ENCODE measurements around the gene MSI2.

MSI2 gene

DNA sequence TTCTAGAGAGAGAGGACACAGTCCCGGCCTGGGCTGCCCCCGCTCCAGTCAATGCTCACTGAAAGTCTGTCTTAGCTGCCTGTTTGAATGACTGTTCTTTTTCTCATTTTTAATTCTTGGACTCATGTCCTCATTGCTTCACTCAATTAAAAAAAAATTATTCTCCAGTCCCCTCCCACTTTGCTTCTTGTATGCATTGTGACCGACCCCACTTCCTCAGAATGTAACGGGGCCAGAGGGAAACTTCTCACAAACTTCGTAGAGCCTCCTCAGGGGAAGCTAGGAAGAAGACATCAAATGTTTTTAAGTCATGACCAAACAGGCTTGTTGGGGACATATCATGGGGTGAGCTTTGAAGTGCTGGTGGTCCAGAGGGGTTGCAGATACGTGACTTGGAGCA is 375.5 kb downstream of the MSI2 start:
- no peak for DNase-seq

DNA sequence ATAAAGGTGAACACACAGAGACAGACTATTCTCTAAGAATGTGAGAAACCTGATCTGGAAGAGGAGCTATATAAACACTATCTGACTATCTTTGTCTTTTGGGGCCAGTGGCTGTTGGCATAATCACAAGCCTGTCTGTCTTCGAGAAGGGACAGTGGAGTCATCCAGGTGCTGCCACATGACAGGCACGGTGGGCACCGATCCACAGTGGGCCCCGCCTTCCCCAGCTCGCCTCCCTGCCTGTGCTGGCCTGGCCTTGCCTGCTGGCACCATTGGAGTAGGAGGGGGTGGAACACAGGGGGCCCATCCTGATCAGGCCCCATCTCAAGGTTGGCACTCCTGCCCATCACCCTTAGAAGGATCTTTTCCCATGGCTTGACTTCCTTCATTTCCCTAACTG is 376.0 kb downstream of the MSI2 start:
- no peak for DNase-seq

DNA sequence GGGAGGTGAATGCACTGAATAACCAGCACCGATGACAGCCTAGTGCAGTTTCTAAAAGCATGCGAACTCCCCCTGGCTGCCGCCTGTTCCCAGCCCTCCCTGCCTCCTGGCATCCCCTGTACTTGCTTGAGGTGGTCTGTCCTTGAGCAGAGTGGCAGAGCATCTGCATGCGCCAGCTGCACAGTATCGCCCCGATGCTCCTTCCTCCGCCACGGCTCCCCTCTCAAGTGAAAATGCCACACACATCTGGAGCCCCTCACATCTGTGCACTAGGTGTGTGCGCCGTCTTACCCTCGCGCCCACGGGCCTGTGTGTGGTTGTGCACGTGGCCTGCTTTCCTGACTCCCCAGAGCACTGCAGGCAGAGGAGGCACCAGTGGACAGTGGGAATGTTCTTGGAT is 376.9 kb downstream of the MSI2 start:
- no peak for DNase-seq

DNA sequence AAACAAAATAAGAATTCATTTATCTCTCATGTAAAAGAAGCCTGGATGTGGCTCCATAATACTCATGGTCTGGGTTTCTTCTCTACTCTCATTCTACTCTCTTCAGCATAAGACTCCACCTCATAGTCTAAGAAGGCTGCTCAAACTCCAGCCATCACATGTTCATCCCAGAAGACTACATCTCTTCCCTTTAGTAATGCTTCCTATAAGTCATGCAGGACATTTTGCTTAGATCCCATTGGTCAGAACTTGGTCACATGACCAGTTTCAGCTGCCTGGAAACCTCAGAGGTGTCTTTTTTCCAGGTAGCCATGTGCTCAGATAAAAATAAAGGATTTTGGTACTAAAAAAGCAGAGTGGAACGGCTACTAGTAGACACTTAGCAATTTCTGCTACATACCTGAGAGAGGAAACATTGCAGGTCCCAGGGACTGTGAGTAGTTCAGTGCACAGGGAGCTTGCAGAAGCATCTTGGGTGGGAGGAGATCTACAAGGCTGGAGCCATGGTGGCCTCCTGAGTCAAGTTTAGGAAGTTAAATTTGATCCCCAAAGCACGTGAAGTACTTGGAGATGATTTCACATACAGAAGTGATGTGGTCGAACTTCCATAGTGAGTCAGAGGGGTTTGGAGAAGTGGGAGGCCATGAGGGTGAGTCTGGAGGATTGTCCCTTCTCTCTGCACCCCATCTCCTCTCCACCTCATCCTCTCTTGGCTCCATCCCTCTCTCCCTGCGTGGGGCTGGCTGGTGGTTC is 378.6 kb downstream of the MSI2 start:
- no peak for DNase-seq

DNA sequence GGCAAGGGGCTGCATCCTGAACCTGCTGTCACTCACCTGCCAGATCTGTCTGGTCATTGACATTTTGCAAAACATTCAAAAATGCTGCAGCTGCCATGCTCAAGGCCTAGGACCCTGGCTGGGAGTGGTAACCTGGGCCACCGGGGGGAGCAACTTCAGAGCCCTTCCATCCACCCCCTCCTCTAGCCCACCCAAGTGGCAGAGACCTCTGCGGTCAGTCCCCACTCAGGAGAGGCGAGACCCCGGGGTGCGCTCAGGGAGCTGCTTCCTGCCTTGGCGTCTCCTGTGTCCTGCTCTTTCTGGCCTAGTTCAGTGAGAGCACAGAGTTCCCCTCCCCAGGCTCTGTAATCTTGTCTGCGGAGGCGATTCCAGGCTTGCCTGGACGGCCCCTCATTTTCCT is 380.0 kb downstream of the MSI2 start:
- DNase-seq, result no peak

DNA sequence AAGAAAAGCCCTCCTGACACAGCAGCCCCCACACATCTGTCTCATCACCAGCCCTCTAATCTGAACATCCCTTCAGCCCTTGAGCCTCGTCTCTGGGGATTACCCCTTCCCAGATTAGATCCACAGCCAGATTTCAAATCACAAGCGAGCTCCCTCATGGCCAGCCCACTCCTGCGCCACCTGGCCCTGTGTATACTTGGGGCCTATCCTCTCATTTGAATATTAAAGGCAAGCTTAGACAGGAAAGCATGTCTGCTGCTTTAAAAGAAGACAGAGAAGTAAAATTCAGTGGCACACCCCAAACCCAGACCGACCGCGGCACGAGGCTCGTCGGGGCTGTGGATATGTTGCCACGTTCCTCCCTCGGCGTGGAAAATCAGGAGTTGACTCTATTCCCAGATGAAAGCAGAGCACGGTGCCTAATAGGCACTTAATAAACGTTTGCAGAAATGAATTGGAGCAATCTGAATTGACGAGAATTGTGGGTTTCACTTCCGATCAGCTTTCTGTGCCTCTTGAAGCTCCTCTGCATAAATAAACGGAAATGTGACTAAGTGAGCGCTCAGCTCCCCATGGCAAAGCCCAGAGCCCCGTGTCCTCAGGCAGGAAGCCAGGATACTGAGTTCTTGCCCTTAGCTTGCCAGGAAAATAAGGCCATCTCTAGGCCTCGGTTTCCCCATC is 380.8 kb downstream of the MSI2 start:
- DNase-seq, result no peak

DNA sequence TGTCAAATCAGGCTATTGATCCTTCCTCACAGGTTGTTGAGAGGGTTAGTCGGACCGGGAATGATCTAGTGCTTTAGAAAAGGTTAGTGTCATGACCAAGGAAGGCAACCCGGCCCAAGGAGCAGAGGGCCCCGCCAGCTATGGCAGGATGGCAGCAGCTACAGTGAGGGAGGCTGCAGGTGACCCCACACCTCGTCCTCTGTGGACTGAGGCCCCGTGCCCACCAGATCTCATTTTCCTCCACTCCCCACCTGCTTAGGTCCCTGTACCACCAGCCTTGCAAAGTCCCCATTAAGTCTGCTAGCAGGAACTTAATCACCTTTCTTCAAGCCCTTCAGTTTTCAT is 381.3 kb downstream of the MSI2 start:
- no peak for DNase-seq

DNA sequence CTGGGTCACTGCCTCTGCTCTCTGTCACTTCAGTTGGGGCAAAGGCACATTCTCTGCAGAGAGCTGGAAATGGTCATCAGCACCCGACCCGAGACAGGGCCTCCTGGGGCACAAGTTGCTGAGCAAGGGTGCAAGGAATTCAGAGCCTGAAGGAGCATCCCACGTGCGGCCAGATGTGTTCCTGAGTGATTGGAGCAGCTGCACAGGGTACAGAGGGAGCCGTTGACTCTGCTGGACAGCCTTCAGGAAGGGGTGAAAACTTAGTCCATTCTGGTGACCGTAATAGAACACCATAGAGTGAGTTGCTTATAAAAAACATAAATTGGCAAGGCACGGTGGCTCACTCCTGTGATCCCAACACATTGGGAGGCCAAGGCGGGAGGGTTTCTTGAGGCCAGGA is 382.0 kb downstream of the MSI2 start:
- DNase-seq, result no peak

DNA sequence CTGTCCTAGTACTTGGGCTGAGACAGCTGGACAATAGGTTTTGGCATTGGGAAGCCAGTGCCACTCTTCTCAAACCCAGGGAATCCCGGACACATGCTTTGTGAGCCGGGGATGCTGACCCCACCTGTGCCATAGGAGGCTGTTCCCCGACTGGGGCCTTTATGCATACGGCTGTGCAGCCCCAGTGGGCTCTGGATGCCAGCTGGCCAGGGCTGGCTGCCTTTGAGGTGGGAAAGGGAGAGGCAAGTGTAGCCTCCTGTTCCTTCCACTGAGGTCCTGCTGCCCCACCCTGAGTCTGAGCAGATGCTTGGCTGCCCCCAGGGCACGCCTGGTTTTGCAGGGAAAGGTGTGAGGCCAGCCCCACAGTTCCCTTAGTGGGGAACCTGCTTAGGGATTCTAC is 383.1 kb downstream of the MSI2 start:
- DNase-seq, result no peak

DNA sequence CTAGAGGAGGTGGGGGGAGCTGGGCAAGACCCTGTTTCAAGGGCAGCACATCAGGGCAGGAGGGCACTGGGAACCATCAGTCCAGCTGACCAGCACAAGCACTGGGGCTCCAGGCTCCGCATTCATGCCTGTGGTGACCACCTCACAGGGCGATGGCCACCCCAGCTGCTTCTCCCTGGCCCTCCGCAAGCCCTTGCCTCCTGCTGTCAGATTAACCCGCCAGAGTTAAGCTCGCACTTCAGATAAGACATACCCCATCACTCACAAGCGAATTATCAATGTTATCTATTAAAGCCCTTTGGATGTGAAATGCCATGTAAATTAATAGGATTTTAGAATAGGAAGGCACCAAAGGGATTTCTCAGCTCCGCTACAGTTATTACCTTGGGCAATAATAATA is 383.8 kb downstream of the MSI2 start:
- no peak for DNase-seq

DNA sequence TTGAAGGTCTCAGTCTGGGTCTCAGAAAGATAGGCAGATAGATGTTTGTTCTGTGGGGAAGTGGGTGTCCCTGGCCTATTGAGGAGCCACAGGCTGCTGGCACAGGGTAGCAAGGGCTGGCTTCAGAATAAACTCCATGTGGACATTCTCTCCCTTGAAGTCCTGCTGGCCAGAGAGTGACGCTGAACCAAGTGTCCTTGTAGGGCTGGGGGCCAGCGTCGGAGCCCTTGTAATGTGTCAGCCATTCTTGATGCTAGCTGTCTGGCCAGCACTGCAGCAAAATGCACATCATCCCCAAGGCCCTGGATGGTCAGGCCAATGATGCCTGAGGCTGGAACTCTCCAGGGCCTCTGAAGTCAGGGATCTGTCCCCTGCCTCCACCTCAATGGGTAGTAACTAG is 385.4 kb downstream of the MSI2 start:
- DNase-seq, result no peak

DNA sequence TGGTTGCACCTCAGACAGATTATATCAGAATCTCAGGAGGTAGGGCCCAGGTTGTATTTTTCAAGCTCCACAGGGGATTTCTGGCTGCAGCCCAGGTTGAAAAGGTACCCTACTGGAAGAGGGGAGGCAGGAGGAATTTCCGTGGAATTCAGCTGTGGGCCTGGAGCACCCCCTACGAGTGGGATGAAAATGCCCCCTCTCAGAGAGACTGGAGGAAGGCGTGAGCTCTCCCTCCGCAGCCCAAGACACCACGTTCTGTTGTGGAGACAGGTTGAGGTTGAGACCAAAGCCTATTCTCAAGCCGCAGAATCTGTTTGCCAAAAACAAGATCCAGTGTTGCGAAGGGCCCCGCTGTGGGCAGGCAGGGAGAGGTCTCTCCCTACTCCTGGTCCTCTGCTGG is 386.7 kb downstream of the MSI2 start:
- DNase-seq, result no peak

DNA sequence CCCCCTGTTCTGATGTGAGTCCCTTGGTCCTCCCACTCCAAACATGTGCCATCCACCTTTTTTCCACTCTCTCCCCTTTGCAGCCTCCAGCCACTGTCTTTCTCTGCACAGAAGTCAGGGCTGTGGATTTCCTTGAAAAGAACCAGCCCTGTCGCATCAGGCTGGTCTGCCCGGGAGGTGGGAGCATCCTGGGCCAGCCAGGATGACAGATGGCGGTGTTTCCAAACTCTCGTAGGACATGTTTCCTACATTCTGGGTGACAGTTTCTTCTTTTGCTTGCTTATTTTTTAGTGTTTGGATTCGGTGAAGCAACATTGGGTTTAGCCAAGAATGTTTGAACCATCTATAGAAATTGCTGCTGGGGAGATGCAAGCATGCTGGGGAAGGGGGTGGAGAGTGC is 388.0 kb downstream of the MSI2 start:
- DNase-seq, result no peak

DNA sequence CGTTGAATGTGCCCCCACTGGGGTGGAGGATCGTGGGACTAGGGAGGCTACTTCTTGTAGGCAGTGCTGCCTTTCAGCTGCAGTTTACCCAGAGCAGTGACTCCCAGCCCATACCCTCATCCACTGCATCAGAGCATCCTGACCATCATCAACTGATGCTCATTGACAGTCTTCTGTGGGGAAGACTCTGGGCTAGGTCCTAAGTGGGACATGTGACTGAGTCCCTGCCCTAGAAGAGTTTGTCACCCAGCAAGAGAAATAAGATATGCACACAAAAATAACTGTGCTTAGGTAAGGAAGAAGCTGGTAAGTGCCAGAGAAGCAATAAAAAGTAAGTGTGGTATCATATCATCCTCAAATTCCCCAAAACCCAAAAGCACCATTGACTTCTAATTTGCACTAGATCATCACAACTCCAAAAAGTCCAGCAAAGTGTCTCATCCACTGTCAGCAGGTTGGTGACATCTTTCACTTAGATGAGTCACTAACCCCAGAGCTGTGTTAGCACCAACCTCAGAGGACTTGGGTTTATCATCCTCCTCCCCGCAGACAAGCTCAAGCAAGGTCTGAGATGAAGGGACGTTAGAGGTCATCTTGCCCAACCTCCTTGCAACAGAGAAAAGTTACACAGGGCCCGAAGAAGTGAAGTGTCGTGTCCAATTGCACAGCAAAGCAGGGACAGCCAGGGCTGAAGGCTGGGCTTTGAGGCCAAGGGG is 389.8 kb downstream of the MSI2 start:
- DNase-seq, result no peak

DNA sequence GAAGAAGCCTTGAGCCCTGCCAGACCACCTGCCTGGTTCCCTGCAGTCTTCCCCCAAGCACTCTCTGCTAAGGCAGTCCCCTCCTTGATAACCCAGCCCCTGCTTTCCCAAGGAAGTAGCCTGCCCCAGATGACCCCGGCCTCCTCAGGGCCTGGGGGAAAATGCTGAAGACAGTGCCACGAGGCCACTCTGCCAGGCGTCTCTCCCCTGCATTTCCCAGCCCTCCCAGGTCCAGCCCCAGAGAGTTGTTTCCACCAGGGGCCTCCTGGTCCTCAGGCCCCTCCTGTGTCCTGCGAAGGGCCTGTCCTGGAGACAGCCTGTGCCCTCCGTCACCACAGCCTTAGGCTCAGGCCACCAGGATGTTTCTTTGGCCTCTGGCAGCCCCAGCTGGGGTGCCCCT is 392.4 kb downstream of the MSI2 start:
- no peak for DNase-seq

DNA sequence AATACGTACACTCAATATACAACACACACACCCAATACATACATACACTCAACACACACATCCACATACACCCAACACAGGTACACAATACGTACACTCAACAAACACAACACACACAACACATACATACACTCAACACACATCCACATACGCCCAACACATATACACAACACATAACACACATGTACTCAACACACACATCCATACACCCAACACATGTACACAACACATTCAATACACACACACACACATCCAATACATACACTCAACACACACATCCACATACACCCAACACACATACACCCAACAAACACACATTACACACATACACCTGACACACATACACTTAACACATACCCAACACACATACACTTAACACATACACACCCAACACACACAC is 392.9 kb downstream of the MSI2 start:
- DNase-seq, result no peak

DNA sequence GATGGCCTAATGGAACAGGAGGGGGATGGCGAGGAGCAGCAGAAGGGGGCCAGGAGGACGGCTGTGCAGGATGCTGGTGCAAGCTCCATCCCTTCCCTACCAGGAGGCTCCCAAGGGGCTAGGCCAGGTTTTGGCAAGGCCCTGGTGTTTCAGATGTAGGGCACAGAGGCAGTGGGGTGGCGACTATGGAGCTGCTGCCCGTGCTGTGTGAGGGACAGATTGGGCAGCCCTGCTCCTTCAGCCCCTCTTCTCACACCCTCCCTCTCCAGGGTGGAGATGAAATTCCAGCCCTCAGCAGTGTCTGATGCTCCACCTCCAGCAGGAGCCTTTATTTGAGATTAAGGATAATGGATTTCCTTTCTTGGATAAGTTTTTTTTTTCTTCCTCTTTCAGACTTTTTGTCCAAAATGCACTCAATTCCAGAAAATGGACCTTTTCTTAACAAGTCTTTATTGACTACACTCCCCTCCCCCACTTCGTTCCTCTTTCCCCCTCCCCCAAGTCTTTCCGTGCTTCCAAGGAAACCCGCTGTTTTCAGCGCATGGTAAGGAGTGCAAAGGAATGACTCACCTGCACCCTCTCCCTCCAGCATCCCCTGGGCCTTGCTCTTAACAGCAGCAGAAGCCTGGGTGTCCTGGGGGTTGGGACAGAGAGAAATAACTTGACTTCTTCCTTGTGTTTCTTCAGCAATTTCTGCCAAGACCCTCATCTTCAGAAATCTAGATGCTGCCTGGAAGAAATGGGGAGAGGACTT is 393.6 kb downstream of the MSI2 start:
- no peak for DNase-seq

DNA sequence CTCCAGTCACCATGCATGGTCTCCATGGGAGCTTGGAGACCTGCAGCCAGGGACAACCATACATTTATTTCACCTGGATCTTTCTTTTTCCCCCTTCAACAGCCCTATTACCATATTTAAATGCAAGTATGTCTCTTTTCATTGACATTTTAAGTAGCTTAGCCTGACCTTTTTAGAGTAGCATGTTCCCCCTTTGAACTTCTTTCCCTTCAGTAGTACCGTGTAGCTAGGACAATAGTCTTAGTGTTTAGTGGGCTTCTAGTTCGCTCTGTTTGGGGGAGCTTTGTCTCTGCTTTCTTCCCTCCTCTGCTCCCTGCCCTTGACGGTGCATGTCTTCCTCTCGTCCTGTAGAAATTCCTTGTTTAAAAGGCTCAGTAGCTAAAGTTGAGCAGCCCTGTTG is 394.2 kb downstream of the MSI2 start:
- no peak for DNase-seq

DNA sequence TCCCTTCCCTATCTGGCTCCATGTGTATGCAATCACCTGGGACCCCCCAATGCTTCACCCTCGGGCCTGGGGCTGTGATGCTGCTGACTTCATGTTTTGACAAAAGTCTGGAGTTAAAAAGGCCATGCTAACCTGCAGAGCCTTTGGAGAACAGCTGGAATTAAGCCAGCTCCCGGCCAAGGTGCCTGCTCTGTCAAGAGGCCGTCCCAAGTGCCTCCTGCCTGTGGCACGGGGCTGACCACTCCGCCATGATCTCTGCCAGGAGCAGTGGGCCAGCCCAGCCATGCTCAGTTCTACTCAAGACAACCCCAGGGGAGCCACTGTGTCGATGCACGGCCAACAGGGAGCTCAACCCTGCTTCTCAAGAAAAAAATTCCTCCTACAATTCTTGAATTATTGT is 395.1 kb downstream of the MSI2 start:
- DNase-seq, result no peak

DNA sequence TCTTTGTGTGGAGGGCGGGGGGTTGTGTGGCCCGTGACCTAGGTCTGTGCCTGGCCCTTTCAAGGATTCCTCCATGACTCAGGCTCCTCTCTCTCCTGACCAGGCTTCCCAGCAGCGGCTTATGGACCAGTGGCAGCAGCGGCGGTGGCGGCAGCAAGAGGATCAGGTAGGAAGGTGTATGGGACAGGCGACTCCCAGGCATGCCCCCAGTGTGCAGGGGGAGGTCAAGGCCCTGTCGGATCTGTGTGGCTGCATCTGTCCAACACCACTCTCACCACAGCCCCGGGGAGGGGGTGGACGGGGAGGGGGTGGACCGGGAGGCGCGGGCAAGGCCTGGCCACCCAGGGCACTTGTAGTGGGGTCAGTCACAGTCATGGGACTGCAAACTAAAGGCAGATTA is 395.7 kb downstream of the MSI2 start:
- no peak for DNase-seq

DNA sequence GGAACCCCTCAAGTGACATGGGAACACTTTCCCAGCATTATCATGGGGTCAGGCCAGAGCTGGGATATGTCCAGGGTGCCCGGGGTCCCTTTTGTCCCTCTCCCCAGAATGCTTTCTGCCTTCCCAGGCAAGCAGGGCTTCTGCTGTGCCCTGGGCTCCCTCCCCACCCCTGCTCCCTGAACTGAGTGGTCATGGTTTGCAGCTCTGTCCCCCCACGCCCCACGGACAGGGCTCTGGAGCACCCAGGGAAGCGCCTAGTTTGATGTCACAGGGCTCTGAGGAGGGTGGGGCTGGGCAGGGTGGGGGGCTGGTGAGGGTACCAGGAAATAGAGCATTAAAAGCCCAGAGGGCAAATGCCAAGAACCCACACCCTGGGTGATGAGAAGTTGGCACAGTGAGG is 396.5 kb downstream of the MSI2 start:
- DNase-seq, result no peak

DNA sequence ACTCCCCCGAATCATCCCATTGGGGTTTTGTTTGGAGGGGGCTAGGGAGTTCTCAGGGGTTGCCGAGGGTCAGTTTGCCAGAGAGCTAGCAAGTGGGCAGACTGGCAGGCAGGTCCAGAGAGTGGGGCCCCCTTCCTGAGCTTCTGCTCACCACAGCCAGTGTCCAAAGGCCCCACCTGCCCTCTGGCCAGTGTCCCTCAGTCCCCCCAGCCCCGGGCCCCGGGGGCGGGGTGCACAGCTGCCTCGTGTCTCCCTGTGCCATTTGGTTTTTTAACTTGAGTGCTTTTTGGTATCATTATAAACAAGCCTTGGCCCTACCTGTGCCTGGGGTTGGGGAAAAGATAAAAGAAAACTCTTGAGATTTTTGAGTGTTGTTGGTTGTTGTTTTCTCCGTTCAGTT is 397.0 kb downstream of the MSI2 start:
- no peak for DNase-seq

DNA sequence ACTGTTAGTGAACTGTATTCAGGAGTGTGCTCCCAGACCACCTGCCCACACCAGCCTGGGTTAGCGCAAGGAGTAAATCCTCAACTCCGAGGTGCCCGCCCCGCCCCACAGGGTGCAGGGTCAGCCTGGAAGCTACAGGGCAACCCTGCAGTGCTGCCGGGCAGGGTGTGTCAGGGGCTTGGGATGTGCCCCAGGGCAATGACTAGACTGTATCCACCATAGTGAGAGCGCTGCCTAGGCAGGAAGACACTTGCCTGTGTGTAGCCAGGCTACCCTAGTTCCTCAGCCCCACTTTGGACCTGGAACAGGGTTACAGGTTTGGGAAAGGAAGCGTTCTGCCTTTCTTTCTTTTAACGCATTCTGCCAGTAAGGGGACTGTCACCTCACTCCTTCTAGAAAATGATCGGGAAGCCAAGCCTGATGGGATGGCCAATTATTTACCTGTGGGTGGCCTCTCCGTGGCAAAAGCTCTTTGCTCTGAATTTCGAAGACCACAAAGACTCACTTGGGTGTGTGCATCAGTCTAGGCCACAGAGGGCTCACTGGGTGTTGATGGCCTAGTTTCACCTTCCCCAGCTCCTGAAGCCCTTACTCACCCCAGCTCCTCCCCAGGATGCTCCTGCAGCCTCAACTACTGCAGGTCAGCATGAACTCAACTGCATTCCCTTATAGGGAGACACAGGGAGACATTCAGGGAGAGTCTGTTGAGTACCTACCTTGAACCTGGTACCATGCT is 397.9 kb downstream of the MSI2 start:
- DNase-seq, result no peak

Measured in DMS53 (cell line).